HL-60/S4 treated with retinoic acid at 250 ng/mL for 4 days and 3 days (cell line): ENCODE data around the gene ZNF766.
"Not testable (repeated sequence)": the region's sequence is repeated elsewhere in the genome, so short reads cannot be mapped to it uniquely, and the experiment has no call there.

ENCODE experiments used
- in situ Hi-C: fragments of 300-500 bp; cut with MboI; formaldehyde crosslinking; loops from 2 replicates; pipeline ENCODE4 v1.7.0; 2022; ENCODE audit warnings: low sequenced_read_pairs

The ZNF766 gene

DNA sequence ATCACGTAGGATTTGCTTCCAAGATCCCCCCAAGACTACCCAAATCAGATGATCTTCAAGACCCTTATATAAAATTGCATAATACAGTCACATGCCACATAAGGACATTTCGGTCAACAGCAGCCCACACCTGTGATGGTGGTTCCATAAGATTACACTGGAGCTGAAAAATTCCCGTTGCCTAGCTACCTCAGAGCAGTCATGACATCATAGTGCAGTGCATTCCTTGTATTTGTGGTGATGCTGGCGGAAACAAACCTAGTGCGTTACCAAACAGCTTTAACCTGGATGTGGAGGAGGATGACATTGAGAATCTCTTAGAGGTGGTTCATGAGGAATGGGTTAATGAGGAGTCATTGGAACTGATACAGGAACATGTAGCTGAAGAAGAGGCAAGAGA, 4.8 kb downstream of the ZNF766 start:
- in situ Hi-C loops = no loop called here

DNA sequence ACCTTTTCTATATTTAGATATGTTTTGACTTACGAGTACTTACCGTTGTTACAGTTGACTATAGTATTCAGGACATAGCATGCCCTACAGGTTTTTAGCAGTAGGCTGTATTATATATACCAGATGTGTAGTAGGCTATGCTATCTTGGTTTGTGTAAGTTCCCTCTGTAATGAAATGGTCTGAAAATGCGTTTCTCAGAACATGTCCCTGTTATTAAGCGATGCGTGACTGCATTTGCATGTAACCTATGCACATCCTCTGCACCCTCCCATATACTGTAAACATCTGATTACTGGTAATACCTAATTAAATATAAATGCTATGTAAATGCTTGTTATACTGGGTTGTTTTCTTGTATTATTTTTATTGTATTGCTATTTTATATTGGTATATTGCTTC, 6.6 kb downstream of the ZNF766 start:
- in situ Hi-C loops = no loop called here

DNA sequence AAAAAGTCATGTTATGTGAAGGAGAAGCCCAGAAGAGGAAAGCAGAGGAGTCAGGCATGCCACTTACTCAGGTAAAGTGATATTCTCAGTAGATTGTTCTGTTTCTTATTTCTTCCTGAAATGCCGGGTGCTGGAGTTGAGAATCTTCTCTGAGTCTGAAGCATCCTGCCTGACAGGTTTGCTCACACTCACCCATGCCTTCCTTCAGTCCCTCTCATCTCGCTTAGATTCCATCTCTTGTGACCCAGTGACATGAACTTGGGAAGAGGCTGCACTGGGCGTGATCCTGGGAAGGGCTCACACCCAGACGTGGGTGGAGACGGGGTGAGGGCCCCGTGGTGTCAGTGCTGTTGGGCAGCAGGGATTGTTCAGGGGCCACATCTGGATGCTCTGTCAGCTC, 8.1 kb downstream of the ZNF766 start:
- in situ Hi-C loops = no loop called here

DNA sequence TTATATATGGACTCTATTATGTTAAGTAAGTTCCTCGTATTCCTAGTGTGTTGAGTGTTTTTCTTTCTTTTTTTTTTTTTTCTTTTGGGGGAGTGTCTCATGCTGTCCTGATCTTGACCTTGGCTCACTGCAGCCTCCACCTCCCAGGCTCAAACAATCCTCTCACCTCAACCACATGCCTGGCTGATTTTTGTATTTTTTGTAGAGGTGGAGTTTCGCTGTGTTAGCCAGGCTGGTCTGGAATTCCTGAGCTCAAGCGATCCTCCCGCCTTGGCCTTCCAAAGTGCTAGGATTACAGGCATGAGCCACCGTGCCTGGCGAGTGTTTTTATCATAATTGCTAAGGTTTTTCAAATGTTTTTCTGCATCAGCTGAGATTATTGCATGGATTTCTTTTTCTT, 16.9 kb downstream of the ZNF766 start:
- in situ Hi-C loops = no loop called here

DNA sequence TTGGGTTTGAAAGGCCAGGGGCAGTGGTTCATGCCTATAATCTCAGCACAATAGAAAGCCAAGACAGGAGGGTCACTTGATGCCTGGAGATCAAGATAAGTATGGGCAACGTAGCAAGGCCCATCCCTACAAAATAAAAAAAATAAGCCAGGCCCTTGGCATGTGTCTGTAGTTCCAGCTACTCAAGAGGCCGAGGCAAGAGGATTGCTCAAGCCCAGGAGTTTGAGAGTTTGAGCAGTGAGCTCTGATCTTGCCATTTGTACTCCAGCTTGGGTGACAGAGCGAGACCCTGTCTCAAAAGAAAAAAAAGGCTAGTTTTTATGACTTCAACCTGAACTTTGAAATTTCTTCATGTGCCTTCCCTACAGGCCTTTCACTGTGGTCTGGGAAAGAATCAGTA, 22.4 kb downstream of the ZNF766 start:
- in situ Hi-C loops = no loop called here

DNA sequence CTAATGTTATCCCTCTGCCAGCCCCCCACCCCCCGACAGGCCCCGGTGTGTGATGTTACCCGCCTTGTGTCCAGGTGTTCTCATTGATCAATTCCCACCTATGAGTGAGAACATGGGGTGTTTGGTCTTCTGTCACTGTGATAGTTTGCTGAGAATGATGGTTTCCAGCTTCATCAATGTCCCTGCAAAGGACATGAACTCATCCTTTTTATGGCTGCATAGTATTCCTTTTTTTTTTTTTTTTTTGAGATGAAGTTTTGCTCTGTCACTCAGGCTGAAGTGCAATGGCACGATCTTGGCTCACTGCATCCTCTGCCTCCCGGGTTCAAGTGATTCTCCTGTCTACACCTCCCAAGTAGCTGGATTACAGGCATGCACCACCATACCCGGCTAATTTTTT, 23.6 kb downstream of the ZNF766 start:
- in situ Hi-C loops = not testable (repeated sequence)

DNA sequence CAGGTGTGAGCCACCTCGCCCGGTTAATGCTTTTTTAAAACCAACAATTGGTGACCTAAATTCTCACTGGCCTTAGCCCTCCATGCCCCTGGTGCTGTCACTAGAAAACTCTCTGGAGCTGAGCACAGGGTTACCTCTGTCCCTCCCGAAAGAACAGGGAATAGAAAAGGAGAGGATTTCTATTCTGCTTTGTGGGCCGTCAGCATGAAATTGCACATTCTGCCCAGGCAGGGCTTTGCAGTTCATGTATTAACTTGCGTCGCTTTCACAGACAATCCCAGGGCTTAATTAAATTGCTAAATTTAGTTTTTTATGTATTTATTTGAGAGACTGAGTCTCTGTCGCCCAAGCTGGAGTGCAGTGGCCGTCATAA, 27.0 kb downstream of the ZNF766 start:
- in situ Hi-C loops = no loop called here

DNA sequence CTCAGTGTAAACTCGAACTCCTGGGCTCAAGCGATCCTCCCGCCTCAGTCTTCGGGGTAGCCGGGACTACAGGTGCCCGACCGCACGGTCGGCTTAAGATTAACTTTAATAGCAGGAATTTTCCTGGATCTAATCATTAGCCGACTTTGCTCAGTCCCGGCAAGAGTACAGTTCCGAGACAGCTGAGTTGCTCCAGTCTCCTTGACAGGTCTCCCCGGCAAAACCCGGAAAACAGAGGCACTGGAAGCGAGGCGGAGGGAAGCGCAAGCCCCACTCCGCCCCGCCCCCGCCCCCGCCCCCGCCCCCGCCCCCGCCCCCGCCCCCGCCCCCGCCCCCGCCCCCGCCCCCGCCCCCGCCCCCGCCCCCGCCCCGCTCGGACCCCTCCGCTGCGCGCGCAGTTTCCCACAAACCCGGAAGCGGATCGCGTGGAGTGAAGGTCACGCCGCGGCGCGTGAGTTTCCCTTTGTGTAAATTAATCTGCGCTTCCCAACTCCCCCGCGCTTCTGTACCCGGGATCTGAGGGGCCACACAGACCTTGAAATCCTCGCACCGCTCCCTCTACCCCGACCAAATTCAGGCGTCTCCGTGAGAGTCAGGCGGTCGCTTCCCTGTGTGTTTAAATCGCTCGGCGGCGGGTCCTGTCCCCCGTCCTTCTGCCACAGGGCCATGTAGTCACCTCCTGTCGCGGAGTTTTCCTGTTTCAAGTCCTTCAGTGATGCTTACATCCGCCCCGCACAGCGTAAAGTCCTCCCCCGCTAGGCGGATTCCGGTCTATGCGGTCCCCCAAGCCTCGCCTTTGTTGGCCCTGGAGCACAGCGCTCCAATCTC, 27.6 kb downstream of the ZNF766 start, which contains the start of gene ZNF480:
ZNF480 (plus strand) TSS at position 397 of the 828 bp plus-strand sequence. CDS start 3,244 bp downstream, outside the sequence.
- in situ Hi-C loops = no loop called here

DNA sequence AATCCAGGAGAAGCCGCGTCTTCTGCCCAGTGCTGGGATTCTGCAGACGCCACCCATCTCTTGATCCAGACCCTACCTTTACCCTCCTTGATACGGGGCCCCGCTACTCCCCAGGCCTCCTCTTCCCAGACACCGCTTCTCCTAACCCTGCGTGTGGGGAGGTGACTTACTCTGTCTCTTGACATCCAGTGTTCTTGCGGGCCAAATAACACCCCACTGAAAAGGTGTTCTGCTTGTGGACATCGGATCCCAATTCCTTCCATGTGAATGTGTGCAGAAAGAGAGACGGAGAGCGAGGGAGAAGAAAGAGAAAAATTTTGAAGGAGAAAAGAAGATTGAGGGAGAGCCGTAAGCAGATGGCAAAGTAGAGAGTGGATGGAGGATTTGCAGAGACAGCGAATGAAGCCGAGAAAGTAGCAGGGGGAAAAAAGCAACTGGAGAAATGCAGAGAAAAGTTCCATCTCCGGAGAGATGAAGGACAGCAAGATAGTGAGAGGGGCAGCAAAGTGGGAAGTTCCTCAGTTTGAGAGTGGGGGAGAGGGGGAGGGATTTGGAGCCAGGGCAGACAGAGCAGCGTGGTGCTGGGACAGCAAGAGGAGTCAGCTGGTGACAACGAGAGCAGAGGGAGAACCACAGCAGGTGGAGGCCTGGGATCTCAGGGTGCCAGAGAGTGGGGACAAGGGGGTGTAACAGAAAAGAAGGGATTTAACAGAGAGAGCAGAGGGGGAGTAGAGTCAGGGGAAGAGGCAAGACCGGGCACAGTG, 28.4 kb downstream of the ZNF766 start:
- in situ Hi-C loops = no loop called here

DNA sequence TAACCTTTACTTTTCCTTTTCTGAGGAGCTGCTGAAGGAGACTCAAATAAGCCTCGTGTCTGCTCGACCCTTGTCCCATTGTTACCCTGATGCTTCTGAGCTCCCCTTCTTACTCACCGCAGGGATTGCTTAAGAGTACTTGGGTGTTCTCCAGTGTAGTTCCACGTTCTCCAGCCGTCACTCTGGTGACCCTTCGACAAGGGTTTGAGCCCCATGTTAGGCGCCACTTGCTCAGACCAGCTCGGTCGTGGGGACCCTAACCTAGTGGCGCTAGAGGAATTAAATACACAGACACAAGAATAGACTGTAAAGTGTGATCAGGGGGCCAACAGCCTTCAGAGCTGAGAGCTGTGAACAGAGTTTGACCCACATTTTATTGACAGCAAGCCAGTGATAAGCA, 37.9 kb downstream of the ZNF766 start:
- in situ Hi-C loops = no loop called here

DNA sequence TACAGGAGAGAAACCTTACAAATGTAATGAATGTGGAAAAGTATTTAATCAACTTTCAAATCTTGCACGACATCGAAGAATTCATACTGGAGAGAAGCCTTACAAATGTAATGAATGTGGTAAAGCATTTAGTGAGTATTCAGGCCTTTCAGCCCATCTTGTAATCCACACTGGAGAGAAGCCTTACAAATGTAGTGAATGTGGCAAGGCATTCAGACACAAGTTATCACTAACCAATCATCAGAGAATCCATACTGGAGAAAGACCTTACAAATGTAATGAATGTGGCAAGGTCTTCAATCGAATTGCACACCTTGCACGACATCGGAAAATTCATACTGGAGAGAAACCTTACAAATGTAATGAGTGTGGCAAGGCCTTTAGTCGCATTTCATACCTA, 53.0 kb downstream of the ZNF766 start:
- in situ Hi-C loops = no loop called here

DNA sequence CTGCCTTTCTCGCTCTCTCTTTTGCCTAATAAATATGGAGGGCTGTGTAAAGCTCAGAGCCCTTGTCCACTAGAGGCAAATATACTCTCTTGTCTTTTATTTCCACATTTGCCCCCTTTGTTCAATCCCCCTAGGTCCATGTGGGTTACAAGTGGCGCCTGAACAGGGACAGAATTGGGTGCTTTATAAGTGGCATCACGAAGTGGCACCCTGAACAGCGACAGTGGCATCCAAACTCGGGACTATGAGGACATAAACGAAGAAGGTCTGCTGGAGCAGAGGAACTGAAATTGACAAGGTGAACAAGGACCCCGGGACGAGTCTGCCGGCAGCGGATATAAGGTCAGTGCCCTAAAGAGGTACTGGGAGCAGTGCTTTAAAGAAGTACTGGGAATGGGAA, 62.4 kb downstream of the ZNF766 start:
- in situ Hi-C loops = no loop called here

DNA sequence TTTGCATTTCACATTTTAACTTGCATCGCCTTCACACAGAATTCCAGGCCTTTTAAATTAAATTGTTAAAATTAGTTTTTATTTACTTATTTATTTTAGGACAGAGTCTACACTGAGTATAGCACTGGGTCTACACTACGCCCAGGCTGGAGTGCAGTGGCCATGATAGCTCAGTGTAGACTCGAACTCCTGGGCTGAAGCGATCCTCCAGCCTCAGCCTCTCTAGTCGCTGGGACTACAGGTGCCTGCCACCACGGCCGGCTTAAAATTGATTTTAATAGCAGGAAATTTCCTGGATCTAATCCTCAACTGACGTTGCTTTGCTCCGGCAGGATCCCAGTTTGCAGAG, 66.4 kb downstream of the ZNF766 start:
- in situ Hi-C loops = no loop called here

DNA sequence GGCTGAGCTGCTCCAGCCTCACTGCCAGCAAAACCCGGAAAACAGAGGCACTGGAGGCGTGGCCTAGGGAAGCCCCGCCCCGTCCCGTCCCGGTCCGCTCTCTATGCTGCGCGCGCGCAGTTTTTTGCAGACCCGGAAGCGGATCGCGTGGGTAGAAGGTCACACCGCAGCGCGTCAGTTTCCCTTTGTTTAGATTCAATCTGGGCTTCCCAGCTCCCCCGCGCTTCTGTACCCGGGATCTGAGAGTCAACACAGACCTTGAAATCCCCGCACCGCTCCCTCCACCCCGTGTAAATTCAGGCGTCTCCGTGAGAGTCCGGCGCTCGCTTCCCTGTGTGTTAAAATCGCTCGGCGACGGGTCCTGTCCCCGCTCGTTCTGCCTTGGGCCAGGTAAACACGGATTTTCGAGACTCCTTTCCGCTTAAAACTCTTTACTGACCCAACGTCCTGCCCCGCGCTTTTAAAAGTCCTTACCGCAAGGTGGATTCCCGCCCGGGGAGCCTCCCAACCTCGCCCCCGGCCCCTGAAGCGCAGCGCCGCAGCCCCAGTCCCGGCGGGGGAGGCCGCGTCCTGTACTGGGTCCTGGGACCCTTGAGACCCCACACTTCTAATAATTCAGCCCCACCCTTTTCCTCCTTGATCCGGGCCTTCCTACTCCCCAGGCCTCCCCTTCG, 66.9 kb downstream of the ZNF766 start, which contains the start of gene ZNF610:
ZNF610 (plus strand) TSS at position 127 of the 674 bp plus-strand sequence. CDS start 12,930 bp downstream, outside the sequence.
- in situ Hi-C loops = no loop called here

DNA sequence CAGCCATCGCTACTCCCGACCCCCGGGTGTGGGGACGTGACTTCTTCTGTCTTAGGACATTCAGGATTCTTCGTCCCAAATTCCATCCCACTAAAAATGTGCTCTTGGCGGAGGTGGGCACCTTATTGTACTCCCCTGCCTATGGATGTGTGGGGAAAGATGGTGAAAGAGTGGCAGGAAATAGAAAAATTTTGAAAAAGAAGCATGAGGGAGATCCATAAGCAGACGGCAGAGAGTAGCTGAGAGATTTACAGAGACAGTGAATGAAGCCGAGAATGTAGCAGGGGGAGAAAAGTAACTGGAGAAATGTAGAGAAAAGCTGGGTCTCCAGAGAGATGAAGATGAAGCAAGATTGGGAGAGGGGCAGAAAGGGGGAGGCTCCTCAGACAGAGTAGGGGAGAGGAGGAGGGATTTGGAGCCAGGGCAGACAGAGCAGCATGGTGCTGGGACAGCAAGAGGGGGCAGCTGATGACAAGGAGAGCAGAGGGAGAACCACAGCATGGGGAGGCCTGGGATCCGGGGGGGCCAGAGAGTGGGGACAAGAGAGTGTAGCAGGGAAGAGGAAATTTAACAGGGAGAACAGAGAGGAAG, 67.5 kb downstream of the ZNF766 start:
- in situ Hi-C loops = no loop called here

DNA sequence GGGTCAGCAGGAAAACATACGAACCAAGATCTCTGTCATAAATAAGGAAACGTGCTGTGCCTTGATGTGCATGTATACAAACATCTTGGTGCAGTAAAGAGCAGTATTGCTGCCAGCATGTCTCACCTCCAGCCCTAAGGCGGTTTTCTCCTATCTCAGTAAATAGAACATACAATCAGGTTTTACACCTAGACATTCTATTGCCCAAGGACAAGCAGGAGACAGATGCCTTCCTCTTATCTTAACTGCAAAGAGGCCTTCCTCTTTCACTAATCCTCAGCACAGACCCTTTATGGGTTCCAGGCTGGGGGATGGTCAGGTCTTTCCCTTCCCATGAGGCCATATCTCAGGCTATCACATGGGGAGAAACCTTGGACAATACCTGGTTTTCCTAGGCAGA, 69.6 kb downstream of the ZNF766 start:
- in situ Hi-C loops = not testable (repeated sequence)

DNA sequence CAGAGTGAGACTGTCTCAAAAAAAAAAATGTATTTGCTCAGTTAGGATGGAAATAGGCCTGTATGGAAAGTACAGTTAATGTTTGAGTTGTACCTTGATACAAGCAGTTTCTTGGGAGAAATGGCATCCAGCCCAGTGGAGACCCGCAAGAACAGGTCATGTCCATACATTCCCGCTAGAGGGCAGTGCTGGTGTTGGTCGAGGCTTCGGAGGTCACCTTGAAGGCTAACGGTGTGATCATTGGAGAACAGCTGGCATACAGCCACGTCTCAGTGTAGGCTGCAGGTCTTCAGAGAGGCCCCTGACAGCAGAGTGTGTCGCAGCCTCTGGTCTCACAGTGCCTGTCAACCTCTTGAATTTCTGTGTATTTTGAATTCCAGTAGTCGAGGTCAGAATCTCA, 74.2 kb downstream of the ZNF766 start:
- in situ Hi-C loops = no loop called here

DNA sequence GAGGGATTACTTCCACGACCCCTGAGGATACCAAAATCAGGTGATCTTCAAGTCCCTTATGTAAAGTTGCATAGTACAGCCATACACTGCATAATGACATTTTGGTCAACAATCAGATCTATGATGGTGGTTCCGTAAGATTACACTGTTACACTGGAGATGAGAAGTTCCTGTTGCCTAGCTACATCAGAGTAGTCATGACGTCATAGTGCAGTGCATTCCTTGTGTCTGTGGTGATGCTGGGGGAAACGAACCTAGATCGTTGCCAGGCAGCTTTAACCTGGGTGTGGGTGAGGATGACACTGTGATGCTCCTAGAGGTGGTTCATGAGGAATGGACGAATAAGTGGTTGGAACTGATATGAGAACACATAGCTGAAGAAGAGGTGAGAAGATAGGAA, 75.8 kb downstream of the ZNF766 start:
- in situ Hi-C loops = no loop called here
